Colonic mucosa (tissue), 4 donors: ENCODE data around the gene CD83. TPM values are rescaled to one million over a fixed set of nuclear protein-coding genes. Genes with fewer than 3 reads are reported as not detected.

ENCODE experiments used
- DNase-seq: peaks from one replicate; pipeline ENCODE4 v3.0.0-alpha.2; 2020
- H3K27ac ChIP-seq: fragments of 200-600 bp; one replicate; pipeline ENCODE4 v1.8.0; 2021
- H3K27me3 ChIP-seq: fragments of 200-600 bp; one replicate; pipeline ENCODE4 v1.8.0; 2021
- H3K36me3 ChIP-seq: fragments of 200-600 bp; one replicate; pipeline ENCODE4 v1.8.0; 2021
- H3K4me1 ChIP-seq: fragments of 200-600 bp; one replicate; pipeline ENCODE4 v1.8.0; 2021; ENCODE audit warnings: mild to moderate bottlenecking
- H3K4me3 ChIP-seq: fragments of 200-600 bp; one replicate; pipeline ENCODE4 v1.8.0; 2021
- H3K9ac ChIP-seq, 2 donors: one replicate each; pipeline ENCODE4 v1.7.0; 2013; ENCODE audit warnings: control low read depth in 2 of 2, low read depth in 2 of 2, low read length in 2 of 2
- H3K9me3 ChIP-seq: fragments of 200-600 bp; one replicate; pipeline ENCODE4 v1.8.0; 2021
- intact Hi-C: fragments of 100-400 bp; cut with DNase I; formaldehyde crosslinking; loops from one replicate; pipeline ENCODE4 v1.14.1; 2022
- total RNA-seq, 2 donors: library from RNA; stranded (reverse); fragmentation: NEBNext Ultra II Directional in 1 of 2; extraction: Animal tissue kit (Norgen Biotek cat#: 25700) in 1 of 2; gene quantifications; one replicate each; pipeline ENCODE4 v1.2.1, GENCODE V29; 2021
- TF ChIP-seq, protein P1 (sequence below): fragments of 200-600 bp; IDR thresholded peaks from one replicate; pipeline ENCODE4 v1.8.0; 2022; ENCODE audit warnings: antibody characterized with exemption, mild to moderate bottlenecking
- donor health status: healthy.
- donor health status: DM: no; HTN: no; CAD: no.
- donor health status: DM: no; HTN: no; CAD: no.

CD83 gene
- total RNA-seq, 2 donors from 2014 or later, result 2.8 TPM

DNA sequence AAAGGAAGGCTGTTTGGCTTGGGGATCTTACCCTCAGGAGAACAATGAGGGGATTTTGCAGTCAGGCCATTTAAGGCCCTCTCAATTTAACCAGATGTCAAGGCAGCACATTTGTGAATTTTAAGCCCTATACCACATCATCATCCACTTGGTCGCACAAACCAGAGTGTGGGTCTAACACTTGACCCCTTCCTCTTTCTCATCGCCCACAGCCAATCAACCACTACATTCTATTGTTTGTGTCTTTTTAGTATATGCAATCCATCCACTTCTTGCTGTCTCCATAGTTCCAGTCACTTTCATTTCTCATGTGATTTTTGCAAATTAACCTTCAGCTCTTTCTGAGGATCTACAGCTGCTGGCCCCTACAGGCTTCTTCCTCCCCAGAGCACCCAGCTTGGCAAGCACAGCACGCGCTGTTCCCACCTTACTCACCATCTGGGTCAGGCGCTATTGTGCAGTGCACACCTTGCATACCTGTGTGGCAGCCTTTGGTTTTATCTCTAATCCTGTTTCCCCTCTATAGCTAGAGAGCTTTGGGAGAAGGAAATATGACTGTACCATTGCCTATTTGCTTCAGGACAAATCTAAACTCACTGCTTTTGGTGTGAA is 32.3 kb upstream of the CD83 start:
- intact Hi-C loops, result no loop called here
- TF ChIP-seq, protein P1, sequence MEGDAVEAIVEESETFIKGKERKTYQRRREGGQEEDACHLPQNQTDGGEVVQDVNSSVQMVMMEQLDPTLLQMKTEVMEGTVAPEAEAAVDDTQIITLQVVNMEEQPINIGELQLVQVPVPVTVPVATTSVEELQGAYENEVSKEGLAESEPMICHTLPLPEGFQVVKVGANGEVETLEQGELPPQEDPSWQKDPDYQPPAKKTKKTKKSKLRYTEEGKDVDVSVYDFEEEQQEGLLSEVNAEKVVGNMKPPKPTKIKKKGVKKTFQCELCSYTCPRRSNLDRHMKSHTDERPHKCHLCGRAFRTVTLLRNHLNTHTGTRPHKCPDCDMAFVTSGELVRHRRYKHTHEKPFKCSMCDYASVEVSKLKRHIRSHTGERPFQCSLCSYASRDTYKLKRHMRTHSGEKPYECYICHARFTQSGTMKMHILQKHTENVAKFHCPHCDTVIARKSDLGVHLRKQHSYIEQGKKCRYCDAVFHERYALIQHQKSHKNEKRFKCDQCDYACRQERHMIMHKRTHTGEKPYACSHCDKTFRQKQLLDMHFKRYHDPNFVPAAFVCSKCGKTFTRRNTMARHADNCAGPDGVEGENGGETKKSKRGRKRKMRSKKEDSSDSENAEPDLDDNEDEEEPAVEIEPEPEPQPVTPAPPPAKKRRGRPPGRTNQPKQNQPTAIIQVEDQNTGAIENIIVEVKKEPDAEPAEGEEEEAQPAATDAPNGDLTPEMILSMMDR, result no peak
- H3K9ac ChIP-seq, result no peak overlapping the region
- no peaks in the 10 kb centered on the region for H3K36me3 ChIP-seq
- DNase-seq, result no peak
- no peaks in the 10 kb centered on the region for H3K27me3 ChIP-seq
- no peaks in the 10 kb centered on the region for H3K9me3 ChIP-seq
- no peak overlapping the region for H3K27ac ChIP-seq
- H3K4me3 ChIP-seq, result no peak overlapping the region
- no peaks in the 10 kb centered on the region for H3K4me1 ChIP-seq

DNA sequence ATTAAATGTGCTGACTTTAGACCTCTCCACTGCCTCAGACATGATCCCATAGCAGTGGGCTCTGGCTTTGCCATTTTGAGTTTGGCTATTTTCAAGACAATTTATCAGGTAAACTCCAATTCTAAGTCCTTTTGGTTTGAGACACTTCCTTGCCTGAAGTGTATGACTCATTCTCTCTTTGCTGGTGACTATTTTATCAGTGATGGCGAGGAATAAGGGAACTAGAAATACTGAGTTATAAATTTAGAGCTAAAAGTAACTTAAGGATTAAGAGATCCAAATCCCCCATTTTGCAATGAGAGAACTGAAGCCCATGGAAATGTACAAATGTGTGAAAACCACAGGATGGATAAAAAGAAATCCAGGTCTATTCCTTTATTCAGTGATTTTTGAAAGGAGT is 30.9 kb upstream of the CD83 start:
- no peak overlapping the region for H3K9ac ChIP-seq
- no peak for DNase-seq
- H3K9me3 ChIP-seq, result no peaks in the 10 kb centered on the region
- no peak overlapping the region for H3K4me3 ChIP-seq
- no peaks in the 10 kb centered on the region for H3K4me1 ChIP-seq
- no peaks in the 10 kb centered on the region for H3K36me3 ChIP-seq
- H3K27ac ChIP-seq, result no peak overlapping the region
- intact Hi-C loops, result no loop called here
- TF ChIP-seq, protein P1, result no peak
- no peaks in the 10 kb centered on the region for H3K27me3 ChIP-seq

DNA sequence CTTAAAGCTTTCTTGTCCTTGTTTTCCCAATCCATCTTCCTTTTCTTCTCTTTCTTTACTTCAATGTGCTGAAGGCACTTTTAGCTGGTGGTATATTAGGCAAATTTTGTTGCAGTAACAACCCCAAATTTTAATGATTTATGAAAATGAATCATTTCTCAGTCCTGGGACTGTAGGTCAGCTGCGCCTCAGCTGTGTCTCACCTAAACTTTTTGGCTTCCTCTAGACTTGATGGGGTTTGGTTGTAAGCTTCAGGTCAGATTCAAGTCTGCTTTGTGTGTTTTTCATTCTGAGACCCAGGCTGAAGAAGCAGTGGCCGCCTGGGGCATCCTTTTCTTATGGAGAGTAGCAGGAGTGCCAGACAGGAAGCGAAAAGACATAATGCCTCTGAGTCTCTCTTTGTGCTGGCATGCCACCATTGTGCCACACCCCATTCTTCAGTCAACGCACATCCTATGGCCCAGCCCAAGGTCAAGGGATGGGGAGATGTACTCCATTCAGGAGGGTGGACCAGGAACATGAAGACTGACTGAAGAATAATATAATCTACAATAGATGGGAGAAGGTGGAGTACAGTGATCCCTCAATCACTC is 28.9 kb upstream of the CD83 start:
- H3K27ac ChIP-seq, result no peak overlapping the region
- H3K4me3 ChIP-seq, result no peak overlapping the region
- no peaks in the 10 kb centered on the region for H3K27me3 ChIP-seq
- no peaks in the 10 kb centered on the region for H3K9me3 ChIP-seq
- no peaks in the 10 kb centered on the region for H3K36me3 ChIP-seq
- H3K4me1 ChIP-seq, result no peaks in the 10 kb centered on the region
- DNase-seq, result no peak
- intact Hi-C loops, result no loop called here
- H3K9ac ChIP-seq, result no peak overlapping the region
- TF ChIP-seq, protein P1, result no peak

DNA sequence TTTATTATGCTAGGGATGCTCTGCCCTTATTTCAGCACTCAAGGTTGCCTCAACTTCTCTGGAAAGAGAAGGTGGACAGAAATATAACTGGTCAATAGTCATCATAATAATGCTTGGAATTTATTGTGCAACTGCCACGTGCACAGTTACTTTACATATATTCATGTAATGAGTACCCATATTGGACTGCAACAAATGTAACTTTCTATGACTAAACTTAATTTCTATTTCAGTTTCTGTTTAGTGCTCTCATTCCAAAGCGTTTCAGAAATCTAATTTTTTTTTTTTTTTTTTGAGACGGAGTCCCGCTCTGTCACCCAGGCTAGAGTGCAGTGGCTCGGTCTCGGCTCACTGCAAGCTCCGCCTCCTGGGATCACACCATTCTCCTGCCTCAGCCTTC is 28.3 kb upstream of the CD83 start:
- H3K9ac ChIP-seq, result no peak overlapping the region
- H3K27me3 ChIP-seq, result no peaks in the 10 kb centered on the region
- TF ChIP-seq, protein P1, result no peak
- no peaks in the 10 kb centered on the region for H3K4me1 ChIP-seq
- DNase-seq, result no peak
- H3K36me3 ChIP-seq, result no peaks in the 10 kb centered on the region
- intact Hi-C loops, result no loop called here
- no peak overlapping the region for H3K4me3 ChIP-seq
- H3K9me3 ChIP-seq, result no peaks in the 10 kb centered on the region
- H3K27ac ChIP-seq, result no peak overlapping the region

DNA sequence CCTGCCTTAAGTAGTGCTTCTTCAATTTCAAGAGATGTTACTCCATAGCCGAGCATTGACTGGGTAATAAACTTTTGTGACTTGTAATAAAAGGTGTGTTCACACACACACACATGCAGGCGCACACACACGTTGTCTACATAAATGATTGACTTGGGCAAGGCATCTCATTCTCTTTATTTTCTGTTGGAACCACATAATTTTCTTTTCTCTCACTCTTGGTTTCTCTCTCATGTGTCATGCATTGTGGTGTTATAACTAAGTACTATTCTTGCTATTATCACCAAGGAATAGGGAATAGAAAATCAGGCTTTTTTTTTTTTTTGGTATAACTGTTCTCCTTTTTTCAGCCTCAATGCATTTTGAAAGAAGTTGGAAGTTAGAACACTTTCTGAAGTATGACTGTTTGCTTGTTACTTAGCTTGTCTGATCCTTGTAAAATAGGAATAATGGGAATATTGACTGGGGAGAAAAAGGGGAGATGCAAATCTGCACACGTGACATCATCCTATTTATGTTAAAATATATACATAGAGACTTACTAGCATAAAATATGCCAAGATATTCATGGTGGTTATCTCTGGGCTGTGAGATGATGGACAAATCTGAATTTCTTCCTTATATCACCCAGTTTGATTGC is 26.1 kb upstream of the CD83 start:
- Histone ChIP-seq H3K4me3 (no peak overlapping the region), H3K27me3 (no peaks in the 10 kb centered on the region), H3K27ac (no peak overlapping the region), H3K36me3 (no peaks in the 10 kb centered on the region), H3K9me3 (no peaks in the 10 kb centered on the region), H3K9ac (no peak overlapping the region), H3K4me1 (no peaks in the 10 kb centered on the region)
- intact Hi-C loops, result no loop called here
- DNase-seq, result no peak
- TF ChIP-seq, protein P1, result no peak
